GM18508 (cell line): ENCODE results near the gene SULF2.

Source experiments
- ATAC-seq: cut with Tn5 transposase; IDR thresholded peaks from one replicate; pipeline ENCODE4 v1.9.1; 2021; ENCODE audit warnings: moderate number of reproducible peaks; ENCODE audit not compliant: insufficient read depth, unreplicated experiment

SULF2 gene

DNA sequence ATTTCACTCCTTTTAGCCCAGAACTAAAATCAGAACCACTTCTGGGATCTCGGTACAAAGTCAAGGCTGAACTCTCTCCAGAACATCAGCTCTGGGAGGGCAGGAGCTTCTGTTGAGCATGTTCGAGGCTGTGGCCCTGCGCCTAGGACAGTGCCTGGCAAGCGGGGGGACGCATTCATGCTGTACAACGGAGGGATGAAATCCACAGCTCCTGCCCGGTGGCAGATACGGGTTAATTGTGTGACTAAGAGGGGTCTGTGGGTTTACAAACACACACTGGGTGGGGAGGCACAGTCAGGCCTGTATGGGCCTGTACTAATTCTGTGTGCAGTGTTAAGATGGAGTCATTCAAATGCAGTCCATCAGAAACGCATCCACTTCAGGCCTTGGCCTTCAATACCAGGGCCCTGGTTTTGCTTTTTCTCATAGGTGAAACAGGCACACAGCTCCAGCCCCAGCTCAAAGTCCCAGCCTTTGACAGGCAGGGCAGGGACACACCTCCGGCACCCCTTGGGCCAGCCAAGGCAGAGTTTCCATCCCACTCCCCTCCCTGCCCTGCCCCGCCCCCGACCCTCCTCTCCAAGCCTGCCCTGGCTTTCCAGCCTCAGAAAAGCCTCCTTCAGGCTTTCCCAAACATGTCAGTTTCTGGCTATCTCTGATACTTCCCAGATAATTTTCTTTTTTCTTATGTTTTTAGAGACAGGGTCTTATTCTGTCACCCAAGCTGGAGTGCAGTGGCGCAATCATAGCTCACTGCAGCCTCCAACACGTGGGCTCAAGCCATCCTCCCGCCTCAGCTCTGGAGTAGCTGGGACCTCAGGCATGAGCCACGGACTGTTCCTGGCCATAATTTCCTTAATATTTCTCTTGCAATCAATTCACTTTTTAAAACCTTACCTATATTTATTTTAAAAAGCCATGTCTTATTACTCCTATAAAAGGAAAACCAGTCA lies 109.8 kb downstream of the SULF2 start:
- no peak for ATAC-seq

DNA sequence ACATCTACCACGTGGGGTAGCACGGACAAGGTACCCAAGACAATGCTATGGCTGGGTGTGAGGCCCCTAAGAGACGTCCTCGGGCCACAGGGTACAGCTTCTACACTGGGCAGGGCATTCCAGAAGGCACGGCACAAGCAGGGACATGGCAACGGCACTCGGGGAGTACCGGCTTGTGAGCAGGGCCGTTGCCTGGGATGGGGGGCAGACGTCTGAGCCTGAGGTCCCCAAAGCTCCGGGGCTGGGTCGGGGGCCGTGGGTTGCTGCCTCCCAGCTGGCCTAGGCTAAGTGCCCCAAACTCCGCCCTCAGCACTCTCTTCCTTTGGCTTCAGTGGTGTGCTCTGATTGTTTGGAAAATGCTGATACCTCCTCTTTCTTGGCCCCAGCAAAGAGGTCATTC lies 110.6 kb downstream of the SULF2 start:
- ATAC-seq: no peak

DNA sequence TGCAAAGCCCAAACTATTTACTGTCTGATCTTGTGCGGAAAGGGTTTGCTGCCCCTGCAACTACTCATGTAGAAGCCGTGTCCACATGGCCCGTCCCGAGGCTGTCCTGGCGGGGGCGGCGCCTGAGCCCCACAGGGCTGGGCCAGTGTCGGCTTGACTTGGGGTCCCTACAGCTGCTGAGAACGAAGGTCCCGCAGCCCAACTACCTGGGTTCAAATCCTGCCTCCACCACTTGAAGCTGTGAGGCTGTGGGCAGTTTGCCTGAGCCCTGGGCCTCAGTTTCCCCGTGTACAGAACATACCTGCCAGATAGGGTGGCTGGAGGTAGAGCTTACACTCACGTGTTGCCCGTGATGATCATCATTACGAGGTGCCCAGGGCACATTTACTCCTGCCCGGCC lies 111.1 kb downstream of the SULF2 start:
- no peak for ATAC-seq

DNA sequence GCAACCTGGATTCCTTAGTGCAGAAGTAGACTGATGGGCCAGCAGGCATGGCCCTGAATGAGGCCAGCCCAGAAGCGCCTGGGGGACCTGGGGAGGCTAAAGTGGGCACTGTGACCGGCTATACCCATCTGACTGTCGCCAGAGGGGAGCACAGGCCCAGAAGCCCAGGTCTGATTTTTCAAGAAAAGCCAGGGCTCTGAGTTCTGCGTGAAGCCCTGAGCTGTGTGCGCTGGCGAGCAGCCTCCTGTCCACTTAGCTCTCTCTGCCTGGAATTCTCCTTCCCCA lies 111.7 kb downstream of the SULF2 start:
- ATAC-seq: no peak

DNA sequence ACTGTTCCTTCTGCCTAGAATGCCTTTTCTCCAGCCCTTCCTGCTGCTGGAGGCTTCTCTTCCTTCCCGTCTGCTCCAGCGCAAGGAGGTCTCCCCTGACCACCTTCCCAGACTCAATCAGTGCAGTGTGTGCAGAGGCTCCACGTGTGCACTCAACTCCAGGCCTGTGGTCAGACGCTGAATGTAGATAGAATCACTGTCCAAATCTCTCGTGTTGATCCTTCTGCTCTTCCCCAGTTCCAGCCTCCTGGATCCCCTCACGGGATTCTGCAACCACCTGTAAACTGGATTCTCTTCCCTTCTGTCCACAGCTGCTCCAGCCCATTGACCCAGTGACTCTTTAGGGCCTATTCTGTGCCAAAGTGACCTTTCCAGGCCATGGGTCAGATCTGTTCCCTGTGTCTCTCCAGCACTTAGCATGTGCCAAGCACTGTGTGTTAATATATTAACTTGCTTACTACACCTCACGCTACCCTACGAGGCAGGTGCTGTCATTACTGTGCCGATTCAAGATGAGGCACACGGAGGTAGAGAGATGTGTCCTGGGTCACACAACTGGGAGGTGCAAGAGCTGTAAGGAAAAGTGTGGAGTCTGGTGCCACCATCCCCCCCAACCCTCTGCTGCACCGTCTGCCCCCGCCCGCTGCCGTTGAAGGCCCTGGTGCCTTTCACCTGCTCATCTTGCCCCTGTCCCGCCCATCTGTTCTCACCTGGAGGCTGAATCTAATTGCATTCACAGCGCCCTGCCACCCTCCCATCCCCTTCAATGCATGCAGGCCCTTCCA lies 112.2 kb downstream of the SULF2 start:
- no peak for ATAC-seq

DNA sequence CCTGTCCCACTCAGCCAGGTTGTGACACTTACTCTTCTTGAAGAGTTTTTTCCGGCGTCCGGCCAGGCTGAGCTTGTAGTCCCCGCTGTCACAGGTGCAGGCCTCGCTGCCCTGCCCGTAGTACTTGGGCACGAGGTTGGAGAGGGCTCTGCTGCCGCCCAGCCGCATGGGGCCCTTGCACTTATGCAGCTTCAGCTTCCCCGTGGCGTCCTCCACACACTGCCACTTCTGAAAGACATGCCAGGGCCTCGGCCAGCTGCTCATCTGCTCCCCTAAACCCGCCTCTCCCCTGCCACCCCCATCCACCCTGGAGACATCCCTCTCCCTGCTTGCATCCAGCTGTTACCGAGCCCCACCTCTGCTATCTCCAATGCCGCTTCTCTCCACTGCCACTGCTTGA lies 113.1 kb downstream of the SULF2 start:
- ATAC-seq: no peak

DNA sequence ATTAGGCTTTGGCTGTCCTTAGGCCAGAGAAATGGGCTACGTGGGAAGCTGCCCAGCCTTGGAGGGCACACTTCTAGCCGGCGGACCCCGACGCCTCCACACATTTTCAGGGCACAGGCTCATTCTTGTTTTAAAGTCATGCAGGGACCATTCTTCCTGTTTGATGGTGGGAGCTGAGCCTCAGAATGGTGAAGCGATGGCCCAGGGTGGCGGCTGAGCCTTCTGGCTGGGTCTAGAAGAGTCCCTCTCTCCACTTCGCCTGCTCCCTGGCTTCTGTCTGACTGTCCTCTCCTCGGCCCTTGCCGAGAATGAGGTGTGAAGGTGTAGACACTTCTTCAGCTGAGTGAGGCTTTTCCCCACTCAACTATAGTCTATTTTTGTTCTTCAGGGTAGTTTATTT lies 114.4 kb downstream of the SULF2 start:
- ATAC-seq: no peak

DNA sequence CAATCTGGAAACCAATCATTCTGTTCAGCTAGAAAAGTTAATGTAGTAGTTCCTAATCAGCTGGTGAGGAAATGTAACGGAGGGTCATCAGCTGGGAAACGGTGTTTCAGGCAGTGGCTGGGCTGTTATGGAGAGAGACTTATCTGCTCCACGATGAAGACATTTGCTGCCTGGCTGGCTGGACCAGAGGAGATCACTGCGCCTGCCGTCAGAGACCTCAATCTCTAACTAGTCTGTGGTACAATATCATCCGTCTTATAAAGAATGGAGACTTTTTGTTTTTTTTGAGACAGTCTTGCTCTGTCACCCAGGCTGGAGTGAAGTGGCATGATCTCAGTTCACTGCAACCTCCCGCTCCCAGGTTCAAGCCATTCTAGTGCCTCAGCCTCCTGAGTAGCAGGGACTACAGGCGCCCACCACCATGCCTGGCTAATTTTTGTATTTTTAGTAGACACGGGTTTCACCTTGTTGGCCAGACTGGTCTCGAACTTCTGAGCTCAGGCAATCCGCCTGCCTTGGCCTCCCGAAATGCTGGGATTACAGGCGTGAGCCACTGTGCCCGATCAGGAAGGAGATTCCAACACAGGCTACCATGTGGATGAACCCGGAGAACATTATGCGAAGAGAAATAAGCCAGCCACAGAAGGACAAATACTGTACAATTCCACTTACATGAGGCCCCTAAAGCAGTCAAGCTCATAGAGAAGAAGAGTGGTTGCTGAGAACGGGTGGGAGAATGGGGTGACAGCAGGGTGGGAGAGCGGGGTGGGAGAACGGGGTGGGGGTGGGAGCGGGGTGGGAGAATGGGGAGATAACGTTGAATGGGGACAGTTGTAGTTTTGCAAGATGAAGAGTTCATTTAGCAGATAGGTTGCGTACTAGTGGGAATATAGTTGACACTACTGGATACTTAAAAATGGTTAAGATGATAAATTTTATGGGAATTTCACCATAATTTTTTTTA lies 115.1 kb downstream of the SULF2 start:
- no peak for ATAC-seq

DNA sequence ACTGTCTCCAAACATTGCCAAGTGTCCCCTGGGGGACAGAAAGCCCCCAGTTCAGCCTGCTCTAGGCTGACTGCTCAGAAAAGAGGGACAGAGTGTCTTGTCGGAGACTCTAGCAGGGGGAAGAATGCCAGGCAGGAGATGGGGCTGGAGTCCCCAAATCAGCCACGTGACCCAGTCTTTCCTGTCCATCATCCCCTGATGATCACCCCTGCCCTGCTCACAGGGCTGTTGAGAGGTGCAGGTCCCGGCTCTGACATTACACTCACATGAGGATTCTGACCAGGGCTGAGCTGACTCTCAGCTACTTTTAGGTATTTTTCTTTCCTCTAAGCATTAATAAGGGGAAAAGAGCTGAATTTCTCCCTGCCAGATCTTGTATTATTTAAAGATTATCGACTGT lies 115.8 kb downstream of the SULF2 start:
- no peak for ATAC-seq

DNA sequence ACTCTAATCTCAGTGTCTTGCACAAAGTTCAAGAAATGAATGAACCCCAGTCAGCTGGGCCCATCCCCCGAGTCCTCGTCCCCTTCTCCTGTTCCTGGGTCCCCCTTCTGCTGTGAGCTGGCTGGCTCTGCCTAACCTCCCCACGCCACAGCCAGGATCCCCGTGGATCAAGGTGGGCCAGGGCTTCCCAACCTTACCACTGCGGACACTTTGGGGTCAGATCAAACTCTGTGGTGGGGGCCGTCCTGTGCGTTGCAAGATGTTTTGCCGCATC lies 116.2 kb downstream of the SULF2 start:
- no peak for ATAC-seq

DNA sequence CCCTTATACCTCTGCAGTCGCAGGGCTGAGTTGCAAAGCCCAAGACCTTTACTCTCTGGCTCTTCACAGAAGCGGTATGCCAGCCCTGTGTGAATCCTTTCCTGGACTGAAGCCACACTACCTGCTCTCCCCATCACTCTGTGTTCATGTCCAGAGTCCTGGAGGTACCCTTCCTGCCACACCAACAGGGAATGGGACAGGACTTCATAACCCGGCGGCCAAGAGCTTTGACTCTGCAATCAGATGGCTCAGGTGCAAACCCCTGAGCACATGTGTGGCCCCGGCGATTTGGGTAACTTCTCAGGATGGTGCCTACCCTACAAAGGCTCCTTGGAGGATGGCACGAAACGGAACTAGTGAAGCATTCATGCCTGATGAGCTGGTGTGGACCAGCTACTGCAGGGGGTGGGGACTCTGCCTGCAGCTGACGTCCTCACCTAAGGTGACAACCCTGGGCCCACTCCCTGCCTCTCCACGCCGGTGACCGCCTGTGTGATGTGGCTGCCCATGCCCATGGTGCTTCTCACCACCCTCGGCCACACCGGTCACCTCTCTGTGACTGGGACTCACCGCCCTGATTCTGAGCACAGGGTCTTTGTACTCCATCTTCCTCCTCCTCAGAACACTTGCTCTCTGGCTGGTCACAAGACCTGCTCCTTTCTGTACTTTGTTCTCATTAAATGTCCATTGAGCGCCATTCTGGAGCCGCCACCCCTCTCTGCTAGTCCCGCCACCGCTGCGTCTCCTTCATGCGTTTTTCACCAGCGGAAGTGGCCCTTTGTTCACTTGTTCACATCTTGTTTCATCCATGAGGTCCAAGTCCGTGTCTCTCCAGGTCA lies 116.7 kb downstream of the SULF2 start:
- no peak for ATAC-seq

DNA sequence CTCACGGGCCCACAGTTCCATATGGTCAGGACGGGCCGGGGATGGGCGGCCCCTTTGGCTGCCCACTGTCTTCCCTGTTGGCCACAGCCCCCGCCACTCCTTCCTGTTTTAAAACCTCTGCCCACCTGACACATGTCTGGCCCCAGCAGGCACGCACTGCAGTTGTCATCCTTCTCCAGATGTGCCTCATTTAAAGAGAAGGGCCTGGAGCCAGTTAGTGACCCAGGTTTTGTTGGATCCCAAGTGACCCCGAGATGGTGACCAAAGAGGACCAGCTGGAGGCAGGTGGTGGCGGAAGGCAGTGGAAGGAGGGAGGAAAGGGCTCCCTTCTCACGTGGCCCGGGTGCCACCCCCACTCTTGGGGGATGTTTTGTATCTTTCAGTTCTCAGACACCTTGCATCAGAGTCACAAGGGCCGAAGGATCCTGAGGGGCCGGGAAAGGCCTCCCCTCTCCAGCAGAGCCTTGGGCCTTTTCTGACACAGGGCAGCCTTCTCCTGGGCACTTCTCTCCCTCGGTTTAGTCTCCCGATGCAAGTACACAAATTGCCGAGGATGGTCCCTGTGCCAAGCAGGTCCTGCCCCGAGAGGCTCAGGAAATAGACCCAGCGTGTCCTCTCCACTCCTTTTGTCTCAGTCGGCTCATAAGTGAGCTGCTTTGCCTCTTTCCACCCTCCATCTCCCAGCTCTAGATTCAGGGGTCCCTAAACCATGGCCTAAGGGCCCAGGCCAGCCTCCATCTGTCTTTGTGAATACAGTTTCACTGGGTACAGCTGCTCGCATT lies 117.6 kb downstream of the SULF2 start:
- no peak for ATAC-seq

DNA sequence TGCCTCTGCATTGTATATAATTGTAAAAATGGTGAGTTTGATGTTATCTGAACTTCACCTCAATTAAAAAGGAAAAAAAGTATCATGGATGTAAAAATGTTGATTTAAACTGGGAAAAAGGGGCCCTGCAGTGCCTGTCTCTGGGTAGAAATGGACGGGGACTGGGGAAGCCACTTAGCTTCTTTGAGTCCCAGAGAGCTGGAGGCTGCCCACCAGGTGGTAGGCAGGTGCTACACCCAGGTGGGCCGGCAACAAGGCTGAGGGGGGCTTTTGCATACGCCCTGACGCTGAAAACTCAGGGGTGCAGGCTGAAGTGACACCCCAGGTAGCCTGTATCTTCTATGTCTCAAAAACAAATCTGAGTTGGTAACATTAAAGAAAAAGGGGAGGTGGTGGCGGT lies 118.2 kb downstream of the SULF2 start:
- no peak for ATAC-seq

DNA sequence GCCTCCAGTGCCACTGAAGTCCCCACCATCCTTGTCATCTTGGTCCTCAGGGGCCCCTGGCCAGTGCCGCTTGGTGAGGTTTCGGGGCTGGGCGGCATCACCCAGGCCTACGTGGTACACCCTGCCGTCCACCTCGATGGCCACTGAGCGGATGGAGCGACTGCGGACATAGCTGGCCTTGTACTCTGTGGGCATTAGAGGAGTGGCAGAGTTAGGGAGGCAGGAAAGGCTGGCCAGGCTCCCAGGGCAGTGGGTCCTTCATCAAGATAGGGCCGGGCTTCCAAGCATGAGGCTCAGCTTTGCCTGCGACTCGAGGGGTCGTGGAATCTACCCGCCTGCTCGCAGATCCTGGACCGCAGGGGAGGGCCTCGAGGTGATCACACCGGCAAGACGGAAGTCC lies 119.0 kb downstream of the SULF2 start:
- no peak for ATAC-seq

DNA sequence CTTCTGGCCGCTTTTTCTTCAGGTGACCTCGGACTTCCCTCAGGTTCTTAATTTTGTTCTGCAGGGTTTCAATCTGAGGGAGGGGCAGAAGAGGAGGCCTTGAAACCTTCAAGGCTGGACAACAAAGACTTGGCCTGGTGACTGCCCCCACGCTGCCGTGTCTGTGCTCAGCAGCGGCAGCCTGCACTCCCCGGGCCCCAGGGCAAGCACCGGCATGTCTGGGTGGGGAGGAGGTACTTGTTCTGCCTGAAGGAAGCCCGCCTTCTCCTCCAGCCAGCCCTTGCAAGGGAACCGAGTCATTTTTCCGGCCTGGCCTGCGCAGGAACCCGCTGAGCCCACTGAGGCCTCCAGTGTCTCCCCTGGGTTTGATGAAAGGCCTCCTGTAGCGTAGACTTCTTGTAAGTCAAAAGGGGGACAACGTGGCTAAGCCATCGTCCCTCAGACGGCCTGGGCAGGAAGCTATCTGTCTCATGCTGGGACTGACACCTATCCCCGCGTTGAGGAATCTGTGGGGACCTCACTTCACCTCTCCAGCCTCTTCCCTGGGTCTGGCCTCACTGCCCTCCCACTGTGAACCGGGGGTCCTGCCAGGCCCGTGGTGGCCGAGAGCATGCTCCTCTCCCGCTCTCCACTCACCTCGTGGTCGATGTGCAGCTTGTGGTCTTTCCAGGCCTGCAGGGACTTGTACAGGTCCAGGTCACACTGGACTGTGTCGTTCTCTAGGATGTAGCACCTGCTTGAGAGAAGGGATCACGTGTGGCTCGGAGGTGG lies 119.9 kb downstream of the SULF2 start:
- no peak for ATAC-seq

DNA sequence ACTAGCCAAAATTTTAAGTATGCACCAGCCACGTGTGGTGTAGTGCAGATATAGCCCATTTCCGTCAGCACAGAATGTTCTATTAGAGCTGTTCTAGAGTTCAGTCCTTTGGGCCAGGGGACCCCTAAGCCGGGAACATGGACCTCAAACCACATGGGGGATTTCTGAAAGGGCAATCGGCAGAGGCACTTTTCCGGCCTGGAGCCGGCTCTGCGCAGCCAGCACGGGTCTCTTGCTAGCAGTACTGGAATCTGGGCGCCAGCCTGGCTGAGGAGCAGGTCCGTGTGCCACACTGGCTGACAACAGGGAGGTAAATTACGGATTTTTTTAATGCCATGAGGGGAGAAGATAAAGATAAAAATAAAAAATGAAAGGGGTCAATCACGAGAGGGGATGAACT lies 120.5 kb downstream of the SULF2 start:
- ATAC-seq: no peak

DNA sequence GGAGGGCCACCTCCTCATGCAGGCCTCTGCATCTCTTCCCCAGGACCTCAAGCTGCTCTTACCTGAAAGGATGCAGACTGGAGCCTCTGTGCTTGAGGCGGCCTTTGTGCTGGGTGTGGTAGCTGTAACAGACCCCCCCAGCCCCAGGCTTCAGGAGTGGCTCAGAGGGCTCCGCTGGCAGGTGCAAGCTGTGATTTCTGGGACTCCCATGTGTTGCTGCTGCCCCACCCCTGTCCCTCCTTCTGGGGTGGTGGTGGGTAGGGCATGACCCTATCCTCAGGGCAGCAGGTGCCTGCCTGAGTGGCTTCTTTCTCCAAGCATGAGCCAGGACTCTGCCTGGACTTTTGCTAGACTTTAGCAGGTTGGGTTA lies 121.2 kb downstream of the SULF2 start:
- no peak for ATAC-seq

DNA sequence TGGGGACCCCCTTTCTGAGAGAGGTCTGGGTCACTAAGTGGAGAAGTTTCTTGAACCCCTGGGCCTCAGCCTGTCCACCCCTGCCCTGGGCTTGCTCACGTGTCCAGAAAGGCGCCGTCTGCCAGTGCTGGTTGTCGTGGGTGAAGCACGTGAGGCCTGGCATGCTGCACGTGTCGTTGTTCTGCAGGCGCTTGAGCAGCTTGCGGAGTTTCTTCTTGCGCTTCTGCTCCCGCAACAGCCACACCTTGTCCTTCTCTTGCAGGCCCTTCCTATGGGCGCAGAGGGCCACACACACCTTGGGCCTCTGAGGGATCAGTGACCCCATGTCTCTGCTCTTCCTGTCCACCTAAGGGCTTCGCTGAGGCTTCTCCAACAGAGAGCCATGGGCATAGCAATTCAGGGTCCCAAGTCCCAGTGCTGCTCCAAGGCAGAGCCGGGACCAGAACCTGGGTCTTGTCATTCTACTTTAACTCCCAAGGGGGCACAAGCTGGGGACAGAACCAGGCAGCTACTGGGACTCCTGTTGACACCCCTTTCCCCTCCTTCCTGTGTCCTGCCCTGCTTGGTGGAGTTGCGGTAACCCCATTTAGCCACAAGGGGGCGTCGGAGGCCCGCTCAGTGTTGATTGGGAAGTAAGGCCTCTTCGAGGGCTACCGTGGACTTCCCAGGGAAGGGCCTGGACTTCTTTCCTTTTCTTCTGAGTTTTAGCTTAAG lies 121.8 kb downstream of the SULF2 start:
- ATAC-seq: no peak
